Measurements from ENCODE around the gene ZNF827. TPM values are rescaled to one million over a fixed set of nuclear protein-coding genes. Genes with fewer than 3 reads are reported as not detected.

The ZNF827 gene
- total RNA-seq, 4 donors from 2014 or later = 9.3 to 39.4 (median 20.3) TPM

DNA sequence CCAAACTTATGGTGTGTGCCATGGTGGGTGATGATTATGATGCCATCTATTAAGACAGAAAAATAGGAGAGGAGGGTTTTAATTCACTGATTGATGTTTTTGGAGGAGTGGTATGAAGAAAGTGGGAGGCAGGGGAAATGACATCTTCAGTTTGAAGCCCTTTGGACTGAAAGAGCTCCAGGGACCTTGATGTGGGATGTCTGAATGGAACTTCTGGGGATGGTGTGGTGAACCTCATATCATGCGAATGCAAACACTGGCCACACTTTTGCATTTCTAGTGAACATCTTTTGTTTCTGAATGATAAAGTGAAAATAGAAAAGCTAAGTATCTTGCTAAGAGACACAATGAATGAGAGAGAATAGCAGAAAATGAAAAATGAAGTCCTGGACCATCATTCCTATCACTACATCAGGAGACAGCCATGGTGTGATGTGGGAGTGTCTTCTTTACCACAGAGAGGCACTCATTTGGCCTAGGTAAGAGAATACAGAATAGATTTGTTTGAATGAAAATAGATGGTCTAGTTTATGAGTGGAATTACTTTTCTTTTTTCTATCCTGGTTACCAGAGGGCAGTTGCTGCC, 123.5 kb downstream of the ZNF827 start:
- H3K4me3 ChIP-seq = no peak overlapping the region
- no peak for ATAC-seq
- WGBS, 2 donors (ENCODE audit: low coverage in 1 of 2) = 70 to 87% methylated on average over 1 of the region's 1 CpG
- H3K9me3 ChIP-seq = no peaks in the 10 kb centered on the region
- peaks cover 0 to 25% of the 10 kb centered on the region in 2 donors for H3K36me3 ChIP-seq
- no peaks in the 10 kb centered on the region for H3K27me3 ChIP-seq
- TF ChIP-seq POLR2AphosphoS5 (IDR thresholded peaks at IDR 0.05) (no peak), EP300 (IDR thresholded peaks at IDR 0.05) (no peak), POLR2A (IDR thresholded peaks at IDR 0.05) (no peak)
- TF ChIP-seq, protein P1, sequence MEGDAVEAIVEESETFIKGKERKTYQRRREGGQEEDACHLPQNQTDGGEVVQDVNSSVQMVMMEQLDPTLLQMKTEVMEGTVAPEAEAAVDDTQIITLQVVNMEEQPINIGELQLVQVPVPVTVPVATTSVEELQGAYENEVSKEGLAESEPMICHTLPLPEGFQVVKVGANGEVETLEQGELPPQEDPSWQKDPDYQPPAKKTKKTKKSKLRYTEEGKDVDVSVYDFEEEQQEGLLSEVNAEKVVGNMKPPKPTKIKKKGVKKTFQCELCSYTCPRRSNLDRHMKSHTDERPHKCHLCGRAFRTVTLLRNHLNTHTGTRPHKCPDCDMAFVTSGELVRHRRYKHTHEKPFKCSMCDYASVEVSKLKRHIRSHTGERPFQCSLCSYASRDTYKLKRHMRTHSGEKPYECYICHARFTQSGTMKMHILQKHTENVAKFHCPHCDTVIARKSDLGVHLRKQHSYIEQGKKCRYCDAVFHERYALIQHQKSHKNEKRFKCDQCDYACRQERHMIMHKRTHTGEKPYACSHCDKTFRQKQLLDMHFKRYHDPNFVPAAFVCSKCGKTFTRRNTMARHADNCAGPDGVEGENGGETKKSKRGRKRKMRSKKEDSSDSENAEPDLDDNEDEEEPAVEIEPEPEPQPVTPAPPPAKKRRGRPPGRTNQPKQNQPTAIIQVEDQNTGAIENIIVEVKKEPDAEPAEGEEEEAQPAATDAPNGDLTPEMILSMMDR (IDR thresholded peaks at IDR 0.05) = no peak
- H3K27ac ChIP-seq = no peak overlapping the region
- peaks cover 0 to 14% (median 0%) of the 10 kb centered on the region in 3 donors for H3K4me1 ChIP-seq

DNA sequence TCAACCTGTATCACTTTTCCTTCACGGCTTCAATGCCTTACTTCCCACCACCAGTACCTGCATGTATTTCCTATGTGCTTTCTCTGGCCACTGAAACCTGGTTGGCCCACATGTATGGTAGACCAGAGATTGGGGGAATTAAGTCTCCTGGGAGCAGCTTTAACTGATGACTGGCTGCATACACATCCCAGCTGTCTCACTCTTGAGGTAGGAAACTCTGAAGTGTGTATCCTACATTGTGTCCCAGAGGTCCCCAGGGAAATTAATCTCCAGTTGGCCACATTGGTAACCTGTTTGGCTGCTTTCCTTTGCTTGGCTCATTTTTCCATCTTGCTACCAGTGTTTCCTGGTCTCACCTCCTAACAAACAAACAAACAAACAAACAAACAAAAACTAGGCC, 124.4 kb downstream of the ZNF827 start:
- WGBS, 2 donors (ENCODE audit: low coverage in 1 of 2) = 27 to 100% methylated on average over 1 of the region's 1 CpG
- Histone ChIP-seq H3K27me3 (no peaks in the 10 kb centered on the region), H3K36me3 (peaks cover 0 to 25% of the 10 kb centered on the region in 2 donors), H3K4me3 (no peak overlapping the region), H3K27ac (no peak overlapping the region), H3K9me3 (peaks cover 0 to 4% (median 0%) of the 10 kb centered on the region in 3 donors), H3K4me1 (peaks cover 0 to 5% (median 0%) of the 10 kb centered on the region in 3 donors)
- no peak for TF ChIP-seq POLR2AphosphoS5 (IDR thresholded peaks at IDR 0.05)
- TF ChIP-seq EP300 (IDR thresholded peaks at IDR 0.05) = no peak
- TF ChIP-seq, protein P1 (IDR thresholded peaks at IDR 0.05) = no peak
- no peak for TF ChIP-seq POLR2A (IDR thresholded peaks at IDR 0.05)
- no peak for ATAC-seq

DNA sequence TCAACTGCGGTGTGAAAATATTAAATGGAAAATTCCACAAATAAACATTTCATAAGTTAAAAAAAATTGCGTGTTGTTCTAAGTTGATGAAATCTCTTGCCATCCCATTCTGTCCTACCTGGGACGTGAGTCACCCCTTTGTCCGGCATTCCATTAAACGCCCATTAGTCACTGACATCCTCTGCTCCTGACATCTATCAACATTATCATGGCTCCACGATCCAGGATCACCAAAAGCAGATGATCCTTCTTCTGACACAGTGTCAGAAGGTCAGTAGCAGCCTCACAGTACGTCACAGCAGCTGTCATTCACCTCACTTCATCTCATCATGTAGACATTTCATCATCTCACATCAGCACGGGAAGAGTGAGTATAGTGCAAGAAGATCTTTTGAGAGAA, 125.7 kb downstream of the ZNF827 start:
- Histone ChIP-seq H3K4me3 (no peak overlapping the region), H3K27ac (no peak overlapping the region), H3K4me1 (peaks cover 0 to 5% (median 5%) of the 10 kb centered on the region in 3 donors), H3K27me3 (no peaks in the 10 kb centered on the region), H3K9me3 (peaks cover 0 to 4% (median 0%) of the 10 kb centered on the region in 3 donors), H3K36me3 (peaks cover 0 to 25% of the 10 kb centered on the region in 2 donors)
- 91 to 95% methylated on average over 8 of the region's 8 CpGs for WGBS, 2 donors (ENCODE audit: low coverage in 1 of 2)
- no peak for ATAC-seq
- TF ChIP-seq, protein P1 (IDR thresholded peaks at IDR 0.05) = no peak
- TF ChIP-seq POLR2AphosphoS5 (IDR thresholded peaks at IDR 0.05) = no peak

DNA sequence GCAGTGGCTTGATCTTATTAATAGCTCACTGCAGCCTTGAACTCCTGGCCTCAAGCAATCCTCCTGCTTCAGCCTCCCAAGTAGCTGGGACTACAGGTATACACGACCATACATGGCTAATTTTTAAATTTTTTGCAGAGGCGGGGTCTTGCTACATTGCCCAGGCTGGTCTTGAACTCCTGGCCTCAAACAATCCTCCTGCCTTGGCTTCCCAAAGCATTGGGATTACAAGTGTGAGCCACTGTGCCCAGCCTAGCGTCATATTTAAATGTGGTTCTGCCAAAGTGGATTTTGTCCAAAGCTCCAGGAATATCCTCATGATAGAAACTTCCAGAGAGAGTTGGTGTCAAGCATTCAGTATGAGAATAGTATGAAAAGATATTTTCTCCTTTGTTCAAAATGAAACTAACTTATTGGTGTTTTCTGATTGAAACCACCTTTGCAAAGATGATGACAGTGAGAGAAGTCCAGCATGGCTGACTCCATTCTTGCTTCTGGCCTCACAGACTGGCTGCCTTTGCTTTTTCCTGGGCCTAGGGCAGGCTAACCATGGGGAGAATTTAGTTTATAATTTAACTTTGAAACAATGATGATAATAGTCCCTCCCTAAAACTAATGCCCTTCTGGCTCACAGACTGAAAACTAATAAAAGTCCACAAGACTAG, 129.6 kb downstream of the ZNF827 start:
- peaks cover 0 to 15% (median 5%) of the 10 kb centered on the region in 3 donors for H3K4me1 ChIP-seq
- no peak for ATAC-seq
- H3K36me3 ChIP-seq = peaks cover 0 to 14% of the 10 kb centered on the region in 2 donors
- WGBS, 2 donors (ENCODE audit: low coverage in 1 of 2) = 86 to 94% methylated on average over 1 to 2 of the region's 3 CpGs
- no peak overlapping the region for H3K4me3 ChIP-seq
- no peaks in the 10 kb centered on the region for H3K27me3 ChIP-seq
- no peak overlapping the region for H3K27ac ChIP-seq
- peaks cover 0 to 4% (median 0%) of the 10 kb centered on the region in 3 donors for H3K9me3 ChIP-seq
- no peak for TF ChIP-seq POLR2AphosphoS5 (IDR thresholded peaks at IDR 0.05)
- TF ChIP-seq POLR2A (IDR thresholded peaks at IDR 0.05) = no peak
- TF ChIP-seq, protein P1 (IDR thresholded peaks at IDR 0.05) = no peak
- TF ChIP-seq EP300 (IDR thresholded peaks at IDR 0.05) = no peak

All from gastroesophageal sphincter (tissue), 4 donors.